NCI-H187 treated with DMSO at 0.1 percent for 48 hours (cell line): ENCODE measurements around the gene ALPK3.

ENCODE experiments used
- DNase-seq: peaks from one replicate; lab custom pipeline; 2025; lab: John Stamatoyannopoulos, UW

ALPK3 gene

DNA sequence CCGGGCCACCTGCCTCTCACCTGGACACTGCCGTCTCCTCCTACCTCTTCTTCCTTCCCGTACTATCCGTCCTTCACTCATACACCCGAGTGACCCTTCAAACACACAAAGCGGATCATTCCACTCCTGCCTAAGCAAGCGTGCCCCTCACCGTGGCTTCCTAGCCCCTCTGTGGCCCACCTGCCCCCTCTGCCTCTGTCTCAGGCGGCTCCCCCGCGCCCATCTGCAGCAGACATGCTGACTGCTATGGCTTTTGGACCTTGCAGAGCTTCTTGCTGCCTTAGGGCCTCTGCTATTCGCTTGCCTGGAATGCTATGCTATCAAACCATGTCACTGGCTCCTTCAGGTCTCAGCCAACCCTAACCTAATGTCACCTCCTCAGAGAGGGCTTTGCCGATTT is 105.4 kb downstream of the ALPK3 start:
- DNase-seq: no peak
